ENCODE results near the gene NPM1.
"Not testable (repeated sequence)": the region's sequence is repeated elsewhere in the genome, so short reads cannot be mapped to it uniquely, and the experiment has no call there.

NPM1 gene

DNA sequence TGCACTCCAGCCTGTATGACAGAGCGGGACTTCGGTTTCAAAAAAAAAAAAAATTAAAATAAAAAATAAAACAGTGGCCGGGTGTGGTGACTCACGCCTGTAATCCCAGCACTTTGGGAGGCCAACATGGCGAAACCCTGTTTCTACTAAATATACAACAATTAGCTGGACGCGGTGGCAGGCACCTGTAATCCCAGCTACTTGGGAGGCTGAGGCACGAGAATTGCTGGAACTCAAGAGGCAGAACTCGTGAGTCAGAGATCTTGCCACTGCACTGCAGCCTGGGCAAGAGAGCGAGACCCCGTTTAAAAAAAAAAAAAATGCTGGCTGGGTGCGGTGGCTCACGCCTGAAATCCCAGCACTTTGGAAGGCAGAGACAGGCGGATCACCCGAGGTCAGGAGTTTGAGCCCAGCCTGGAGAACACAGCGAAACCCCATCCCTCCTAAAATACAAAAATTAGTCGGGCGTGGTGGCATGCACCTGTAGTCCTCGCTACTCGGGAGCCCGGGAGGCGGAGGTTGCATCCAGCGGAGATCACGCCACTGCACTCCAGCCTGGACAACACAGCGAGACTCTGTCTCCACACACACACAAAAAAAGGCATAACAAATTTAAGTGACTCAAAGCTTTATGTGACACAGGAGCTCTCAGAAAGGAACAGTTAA lies 1.5 kb upstream of the NPM1 start:
- no peak for DNase-seq (ENCODE audit: low read depth)

- no peak for DNase-seq (ENCODE audit: low read depth)
These were observed 746 bp upstream of the NPM1 start for GRCh38 chr5:171386861-171387344.

GRCh38 chr5:171387970-171388815 lies 544 bp downstream of the NPM1 start:
- no peak for DNase-seq (ENCODE audit: low read depth)

DNA sequence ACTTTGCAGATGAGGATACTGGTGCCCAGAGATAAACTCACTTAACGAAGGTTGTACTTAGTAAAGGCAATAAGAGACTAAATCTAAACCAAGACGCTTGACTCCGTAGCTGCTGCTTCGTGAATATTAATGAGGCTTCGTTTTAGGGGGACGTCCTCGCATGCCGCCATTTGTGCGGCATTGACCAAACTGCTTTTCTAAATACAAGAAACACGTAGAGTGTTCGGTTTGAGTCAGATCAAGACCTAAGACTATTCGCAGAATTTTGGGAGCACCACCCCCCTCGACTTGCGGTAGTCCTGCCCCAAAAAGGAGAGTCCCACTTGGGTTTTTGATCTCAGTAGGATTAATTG lies 1.1 kb downstream of the NPM1 start:
- no peak for DNase-seq (ENCODE audit: low read depth)

DNA sequence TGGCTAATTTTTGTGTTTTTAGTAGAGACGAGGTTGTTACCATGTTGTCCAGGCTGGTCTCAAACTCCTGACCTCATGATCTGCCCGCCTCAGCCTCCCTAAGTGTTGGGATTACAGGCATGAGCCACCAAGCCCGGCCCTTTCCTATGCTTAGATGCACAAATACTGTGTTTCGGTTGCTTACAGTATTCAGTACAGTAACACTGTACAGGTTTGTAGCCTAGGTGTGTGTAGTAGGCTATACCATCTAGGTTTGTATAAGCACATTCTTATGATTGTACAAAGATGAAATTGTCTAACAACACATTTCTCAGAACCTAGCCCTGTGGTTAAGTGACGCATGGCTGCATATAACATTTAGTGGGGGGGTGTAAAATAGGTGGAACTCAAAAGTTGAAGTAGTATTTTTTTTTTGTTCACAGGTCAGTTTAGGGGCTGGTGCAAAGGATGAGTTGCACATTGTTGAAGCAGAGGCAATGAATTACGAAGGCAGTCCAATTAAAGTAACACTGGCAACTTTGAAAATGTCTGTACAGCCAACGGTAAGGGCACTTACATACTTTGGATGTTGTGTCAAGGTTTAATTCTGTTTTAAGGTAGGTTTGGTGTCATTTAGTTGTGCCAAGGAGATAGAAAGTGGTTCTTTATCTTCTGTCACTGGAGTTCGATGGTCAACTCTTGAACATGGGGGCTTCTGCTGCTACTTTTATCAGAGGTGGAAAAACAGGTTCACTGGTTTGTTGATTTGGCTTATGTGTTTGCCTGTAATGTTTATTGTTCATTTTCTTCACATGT lies 3.4 kb downstream of the NPM1 start:
- DNase-seq (ENCODE audit: low read depth), result no peak

- DNase-seq (ENCODE audit: low read depth), result no peak
These were observed 4.4 kb downstream of the NPM1 start for GRCh38 chr5:171391996-171392577.

DNA sequence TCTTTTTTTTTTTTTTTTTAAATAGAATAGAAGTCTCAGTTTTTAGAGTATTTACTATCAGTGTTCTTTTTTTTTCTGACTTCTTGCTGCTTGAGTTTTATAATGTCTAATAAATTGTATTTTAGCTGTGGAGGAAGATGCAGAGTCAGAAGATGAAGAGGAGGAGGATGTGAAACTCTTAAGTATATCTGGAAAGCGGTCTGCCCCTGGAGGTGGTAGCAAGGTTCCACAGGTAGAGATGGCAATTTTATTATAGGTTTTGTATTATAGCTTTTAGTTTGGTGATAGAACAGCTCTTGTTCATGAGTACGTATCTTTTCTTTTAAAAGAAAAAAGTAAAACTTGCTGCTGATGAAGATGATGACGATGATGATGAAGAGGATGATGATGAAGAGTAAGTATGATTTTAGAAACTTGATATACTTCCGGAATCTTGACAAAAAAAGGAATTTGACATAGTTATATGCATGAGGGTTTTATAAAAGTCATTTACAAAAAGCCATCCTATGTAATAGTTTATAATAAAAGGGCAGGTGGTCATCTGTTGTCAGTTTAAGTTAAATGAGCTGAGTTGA lies 5.0 kb downstream of the NPM1 start:
- DNase-seq (ENCODE audit: low read depth), result no peak

GRCh38 chr5:171395042-171395441 lies 7.4 kb downstream of the NPM1 start:
- DNase-seq (ENCODE audit: low read depth), result no peak

GRCh38 chr5:171396583-171396982 lies 8.9 kb downstream of the NPM1 start:
- not testable (repeated sequence) for DNase-seq (ENCODE audit: low read depth)

DNA sequence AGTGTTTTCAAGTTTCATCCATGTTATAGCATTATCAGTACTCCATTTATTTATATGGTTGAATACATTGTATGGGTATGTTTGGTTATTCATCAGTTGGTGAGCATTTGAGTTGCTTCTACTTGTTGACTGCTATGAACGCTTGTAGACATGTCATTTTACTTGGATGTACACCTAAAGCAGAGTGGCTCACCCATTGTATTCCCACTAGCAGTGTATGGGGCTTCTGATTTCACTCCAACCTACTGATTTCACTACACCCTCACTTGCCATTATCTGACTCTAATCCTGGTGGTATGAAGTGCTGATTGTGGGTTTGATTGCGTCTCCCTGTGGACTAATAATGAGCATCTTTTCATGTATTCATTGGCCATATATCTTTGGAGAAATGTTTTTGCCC lies 9.5 kb downstream of the NPM1 start:
- no peak for DNase-seq (ENCODE audit: low read depth)

GRCh38 chr5:171397599-171397998 lies 9.9 kb downstream of the NPM1 start:
- DNase-seq (ENCODE audit: low read depth), result no peak

- not testable (repeated sequence) for DNase-seq (ENCODE audit: low read depth)
These were observed 11.0 kb downstream of the NPM1 start for GRCh38 chr5:171398660-171399059.

DNA sequence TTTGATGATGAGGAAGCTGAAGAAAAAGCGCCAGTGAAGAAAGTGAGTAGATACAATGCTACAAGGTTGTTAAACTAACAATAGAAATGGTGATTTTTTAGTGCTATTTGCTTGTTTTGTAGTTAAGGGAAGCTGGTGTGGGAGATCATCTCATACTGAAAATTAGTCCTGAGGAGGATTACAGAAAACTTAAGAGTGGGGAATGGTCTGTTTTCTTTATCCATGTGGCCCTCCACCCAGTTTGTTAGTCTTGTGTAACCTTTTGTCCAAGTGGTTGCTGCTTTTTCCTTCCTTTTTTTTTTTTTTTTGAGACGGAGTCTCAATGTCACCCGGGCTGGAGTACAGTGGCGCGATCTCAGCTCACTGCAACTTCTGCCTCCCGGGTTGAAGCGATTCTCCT lies 12.5 kb downstream of the NPM1 start:
- no peak for DNase-seq (ENCODE audit: low read depth)

DNA sequence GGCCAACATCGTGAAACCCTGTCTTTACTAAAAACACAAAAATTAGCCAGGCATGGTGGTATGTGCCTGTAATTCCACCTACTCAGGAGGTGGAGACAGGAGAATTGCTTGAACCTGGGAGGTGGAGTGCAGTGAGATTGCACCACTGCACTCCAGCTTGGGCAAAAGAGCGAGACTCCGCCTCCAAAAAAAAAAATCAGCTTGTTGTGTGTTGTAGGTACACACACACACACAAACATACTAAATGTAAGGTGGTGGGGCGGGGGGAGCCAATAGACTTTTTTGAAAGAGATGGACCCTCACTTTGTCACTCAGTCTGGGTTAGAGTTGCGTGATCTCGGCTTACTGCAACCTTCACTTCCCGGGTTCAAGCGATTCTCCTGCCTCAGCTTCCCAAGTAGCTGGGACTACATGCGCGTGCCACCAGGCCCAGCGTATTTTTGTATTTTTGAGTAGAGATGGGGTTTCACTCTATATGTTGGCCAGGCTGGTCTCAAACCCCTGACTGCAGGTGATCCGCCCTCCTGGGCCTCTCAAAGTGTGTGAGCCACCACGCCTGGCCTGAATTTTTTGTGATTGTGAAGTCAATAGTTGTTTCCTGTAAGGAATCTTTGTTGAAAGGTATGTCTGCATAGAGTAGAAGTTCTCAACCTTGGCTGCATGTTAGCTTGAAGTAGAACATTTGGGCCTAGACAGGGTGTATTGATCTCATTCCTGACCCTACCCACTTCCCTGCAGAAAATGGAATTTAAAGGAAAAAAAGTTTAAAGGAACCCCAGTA lies 13.7 kb downstream of the NPM1 start:
- DNase-seq (ENCODE audit: low read depth), result no peak

GRCh38 chr5:171402751-171403150 lies 15.1 kb downstream of the NPM1 start:
- not testable (repeated sequence) for DNase-seq (ENCODE audit: low read depth)

GRCh38 chr5:171405615-171406014 lies 18.0 kb downstream of the NPM1 start:
- no peak for DNase-seq (ENCODE audit: low read depth)

- DNase-seq (ENCODE audit: low read depth), result no peak
These were observed 19.6 kb downstream of the NPM1 start for GRCh38 chr5:171407234-171407633.

DNA sequence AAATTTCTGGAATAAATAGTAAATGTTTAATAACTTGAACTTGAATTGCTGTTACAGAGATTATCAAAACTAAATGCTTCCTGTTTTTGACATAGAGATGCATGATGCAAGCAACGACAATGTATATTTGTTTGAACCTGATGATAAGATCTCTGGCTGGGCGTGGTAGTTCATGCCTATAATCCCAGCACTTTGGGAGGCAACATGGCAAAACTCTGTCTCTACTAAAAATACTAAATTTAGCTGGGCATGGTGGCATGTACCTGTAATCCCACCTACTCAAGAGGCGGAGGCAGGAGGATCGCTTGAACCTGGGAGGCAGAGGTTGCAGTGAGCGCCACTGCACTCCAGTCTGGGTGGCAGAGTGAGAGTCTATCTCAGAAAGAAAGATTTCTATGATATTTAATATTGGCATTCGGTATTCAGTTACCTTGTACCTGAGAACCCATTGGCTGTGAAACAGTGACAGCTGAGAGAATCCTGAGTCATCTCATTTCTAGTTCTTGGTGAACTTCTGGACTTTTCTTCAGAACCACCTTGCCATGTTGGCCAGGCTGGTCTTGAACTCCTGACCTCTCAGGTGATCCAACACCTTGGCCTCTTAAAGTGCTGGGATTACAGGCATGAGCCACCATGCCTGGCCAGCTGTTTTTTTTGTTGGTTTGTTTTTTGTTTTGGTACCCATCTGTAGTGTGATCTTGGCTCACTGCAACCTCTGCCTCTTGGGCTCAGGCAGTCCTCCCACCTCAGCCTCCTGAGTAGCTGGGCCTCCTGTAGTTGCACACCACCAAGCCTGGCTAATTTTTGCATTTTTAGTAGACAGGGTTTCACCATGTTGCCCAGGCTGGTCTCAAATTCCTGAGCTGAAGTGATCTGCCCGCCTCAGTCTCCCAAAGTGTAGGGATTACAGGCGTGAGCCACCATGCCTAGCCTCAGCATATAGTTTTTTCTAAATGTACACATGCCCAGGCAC lies 21.8 kb downstream of the NPM1 start:
- no peak for DNase-seq (ENCODE audit: low read depth)

DNA sequence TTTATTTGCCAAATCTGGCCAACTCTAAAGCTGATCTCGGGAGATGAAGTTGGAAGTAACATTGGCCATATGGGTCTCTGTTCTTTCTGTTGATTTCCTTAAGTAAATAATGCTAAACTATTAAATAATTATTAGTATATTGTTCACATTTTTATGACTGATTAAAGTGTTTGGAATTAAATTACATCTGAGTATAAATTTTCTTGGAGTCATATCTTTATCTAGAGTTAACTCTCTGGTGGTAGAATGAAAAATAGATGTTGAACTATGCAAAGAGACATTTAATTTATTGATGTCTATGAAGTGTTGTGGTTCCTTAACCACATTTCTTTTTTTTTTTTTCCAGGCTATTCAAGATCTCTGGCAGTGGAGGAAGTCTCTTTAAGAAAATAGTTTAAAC lies 22.5 kb downstream of the NPM1 start:
- no peak for DNase-seq (ENCODE audit: low read depth)

DNA sequence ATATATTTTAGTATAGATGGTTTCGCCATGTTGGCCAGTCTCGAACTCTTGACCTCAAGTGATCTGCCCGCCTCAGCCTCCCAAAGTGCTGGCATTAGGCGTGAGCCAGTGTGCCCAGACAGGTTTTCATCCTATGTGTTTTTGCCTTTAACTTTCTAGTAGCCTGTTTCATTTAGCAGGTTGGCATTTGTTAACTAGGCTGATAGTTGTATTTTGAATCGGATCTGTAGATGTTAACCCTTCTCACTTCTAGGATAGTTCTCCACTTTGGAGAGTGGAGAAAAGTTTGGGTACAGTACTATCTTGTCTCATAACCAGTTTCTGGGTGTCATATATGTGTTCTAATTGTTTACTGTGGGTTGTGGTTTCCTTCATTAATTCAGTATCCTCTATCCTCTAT lies 24.5 kb downstream of the NPM1 start:
- no peak for DNase-seq (ENCODE audit: low read depth)
